Prostate gland (tissue), 2 donors: ENCODE results near the gene ELFN1. TPM values are rescaled to one million over a fixed set of nuclear protein-coding genes. Genes with fewer than 3 reads are reported as not detected.

ENCODE experiments used
- DNase-seq: peaks from one replicate; pipeline ENCODE4 v3.0.0-alpha.2; 2019; ENCODE audit warnings: low spot score
- H3K27ac ChIP-seq, 2 donors: fragments of 200-600 bp; sonication (generic); 2 replicates each; pipeline ENCODE4 v1.5.1; 2017 to 2019
- H3K27me3 ChIP-seq: fragments of 200-600 bp; sonication (generic); replicated peaks from 2 replicates; pipeline ENCODE4 v1.5.1; 2019; ENCODE audit not compliant: insufficient read depth
- H3K36me3 ChIP-seq, 2 donors: fragments of 200-600 bp; sonication (generic); 1 replicate in 1 of 2; 2 replicates in 1 of 2; pipeline versions ENCODE4 v1.5.1 to v1.8.1; 2017 to 2019
- H3K4me1 ChIP-seq: fragments of 200-600 bp; sonication (generic); replicated peaks from 2 replicates; pipeline ENCODE4 v1.5.1; 2019
- H3K4me3 ChIP-seq, 2 donors: fragments of 200-600 bp; sonication (generic); 2 replicates each; pipeline ENCODE4 v1.5.1; 2017 to 2019
- H3K9me3 ChIP-seq: fragments of 200-600 bp; sonication (generic); 2 replicates; pipeline ENCODE4 v1.5.1; 2017
- CTCF ChIP-seq, 4 experiments: fragments of 200-600 bp in 2 of 4; fragments of 450-650 bp in 2 of 4; sonication (generic) in 2 of 4; IDR thresholded peaks; 1 replicate in 3 of 4; 2 replicates in 1 of 4; pipeline ENCODE4 v1.5.1; 2016 to 2019; ENCODE audit warnings: antibody characterized with exemption in 4 of 4, mild to moderate bottlenecking in 2 of 4, moderate library complexity in 2 of 4
- POLR2A ChIP-seq: fragments of 450-650 bp; IDR thresholded peaks from one replicate; pipeline ENCODE4 v1.6.1; 2016; ENCODE audit warnings: antibody characterized with exemption, mild to moderate bottlenecking
- POLR2AphosphoS5 ChIP-seq: sonication (generic); formaldehyde crosslinking; IDR thresholded peaks from one replicate; pipeline ENCODE4 v1.6.1; 2017; ENCODE audit warnings: antibody characterized with exemption
- WGBS: methylation state at CpG from one replicate; pipeline ENCODE4 v1.1.5; 2018; 5-methylcytosine and 5-hydroxymethylcytosine counted together
- intact Hi-C: fragments of 100-400 bp; cut with DNase I; formaldehyde crosslinking; loops from one replicate; pipeline ENCODE4 v1.14.2; 2022
- total RNA-seq, 2 donors: library from RNA; depleted of rRNA; stranded (reverse); fragments of >200 nt; gene quantifications; one replicate each; pipeline ENCODE4 v1.1.0, GENCODE V29; 2016

The ELFN1 gene
- total RNA-seq, 2 donors from 2014 or later, result 2.0 to 3.0 TPM

- 91% methylated on average over 21 of the region's 21 CpGs for WGBS
- Histone ChIP-seq H3K27ac (no peak overlapping the region), H3K4me3 (no peak overlapping the region), H3K4me1 (no peaks in the 10 kb centered on the region), H3K27me3 (peaks cover 4% of the 10 kb centered on the region), H3K9me3 (no peaks in the 10 kb centered on the region), H3K36me3 (no peaks in the 10 kb centered on the region)
- no peak for DNase-seq
- TF ChIP-seq POLR2A (no peak), POLR2AphosphoS5 (no peak), CTCF (IDR thresholded peaks at IDR 0.05) (no peak)
- intact Hi-C loops, result no loop called here
Measured at GRCh38 chr7:1724118-1724910, 54.2 kb downstream of the ELFN1 start.

- Histone ChIP-seq H3K27ac (no peak overlapping the region), H3K9me3 (no peaks in the 10 kb centered on the region), H3K36me3 (no peaks in the 10 kb centered on the region), H3K27me3 (peaks cover 4% of the 10 kb centered on the region), H3K4me1 (no peaks in the 10 kb centered on the region), H3K4me3 (no peak overlapping the region)
- intact Hi-C loops, result no loop called here
- 22% methylated on average over 22 of the region's 22 CpGs for WGBS
- DNase-seq, result no peak
- no peak for TF ChIP-seq CTCF (IDR thresholded peaks at IDR 0.05)
- no peak for TF ChIP-seq POLR2AphosphoS5
- TF ChIP-seq POLR2A, result no peak
Measured at GRCh38 chr7:1725199-1725690, 55.2 kb downstream of the ELFN1 start.

GRCh38 chr7:1725766-1726630 is 55.9 kb downstream of the ELFN1 start:
- no peaks in the 10 kb centered on the region for H3K36me3 ChIP-seq
- no peaks in the 10 kb centered on the region for H3K4me1 ChIP-seq
- H3K9me3 ChIP-seq, result no peaks in the 10 kb centered on the region
- TF ChIP-seq POLR2AphosphoS5 (no peak), CTCF (IDR thresholded peaks at IDR 0.05) (no peak), POLR2A (no peak)
- H3K4me3 ChIP-seq, result no peak overlapping the region
- H3K27me3 ChIP-seq, result peaks cover 4% of the 10 kb centered on the region
- intact Hi-C loops, result no loop called here
- no peak overlapping the region for H3K27ac ChIP-seq
- WGBS, result 66% methylated on average over 24 of the region's 25 CpGs
- no peak for DNase-seq

DNA sequence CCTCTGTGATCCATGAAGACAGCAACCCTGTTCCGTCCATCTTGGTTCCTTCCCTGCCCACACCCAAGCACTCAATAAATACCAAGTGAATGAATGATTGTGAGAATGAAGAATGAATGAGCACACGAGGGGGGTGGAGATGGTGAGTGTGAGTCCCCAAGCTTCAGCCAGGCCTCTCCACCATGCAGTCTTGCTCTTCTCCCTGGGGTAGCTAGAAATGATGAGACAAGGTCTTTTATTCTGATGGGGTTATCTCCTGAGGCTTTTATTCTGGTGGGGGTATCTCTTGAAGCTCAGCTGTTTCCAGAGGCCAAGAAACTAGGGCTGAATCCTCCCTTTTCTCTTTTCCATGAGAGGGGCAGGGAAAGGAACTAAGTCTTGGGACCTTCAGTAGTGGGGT is 57.0 kb downstream of the ELFN1 start:
- 96% methylated on average over 2 of the region's 2 CpGs for WGBS
- Histone ChIP-seq H3K9me3 (no peaks in the 10 kb centered on the region), H3K4me1 (no peaks in the 10 kb centered on the region), H3K27me3 (peaks cover 4% of the 10 kb centered on the region), H3K36me3 (no peaks in the 10 kb centered on the region), H3K27ac (no peak overlapping the region), H3K4me3 (no peak overlapping the region)
- intact Hi-C loops, result no loop called here
- DNase-seq, result no peak
- TF ChIP-seq CTCF (IDR thresholded peaks at IDR 0.05) (no peak), POLR2AphosphoS5 (no peak), POLR2A (no peak)
